ENCODE data around the gene SMIM14. TPM values are rescaled to one million over a fixed set of nuclear protein-coding genes. Genes with fewer than 3 reads are reported as not detected.

Gene SMIM14
- total and polyA plus RNA-seq, 2 of the 8 experiments (the other 6 are each of a cell fraction or from before 2014, with no cell fraction given), result 29.1 to 31.0 TPM

GRCh38 chr4:39621582-39621981 lies 17.1 kb downstream of the SMIM14 start:
- Histone ChIP-seq H3K36me3 (ENCODE audit: control insufficient read depth in 2 of 4, insufficient read depth in 4 of 4, low read length in 3 of 4) (no peaks in the 10 kb centered on the region; a peak in 1 of 8 replicates), H3K4me2 (ENCODE audit: insufficient read depth in 1 of 2, low read depth in 2 of 2, low read length in 2 of 2) (no peak overlapping the region), H4K5ac (ENCODE audit: insufficient read length, low read depth, low read length) (no peak overlapping the region), H3K27me3 (replicated peaks in 1 of 4; ENCODE audit: control insufficient read depth in 3 of 4, extremely low read depth in 1 of 4, insufficient read depth in 3 of 4, low read length in 3 of 4) (no peaks in the 10 kb centered on the region), H4K91ac (replicated peaks; ENCODE audit: insufficient read length, low read length) (no peak overlapping the region), H2BK15ac (ENCODE audit: low read length) (no peak overlapping the region), H3K27ac (ENCODE audit: low read depth, low read length) (no peak overlapping the region), H2BK5ac (ENCODE audit: low read depth, low read length) (no peak overlapping the region), H3K4me3 (ENCODE audit: extremely low read depth in 1 of 4, insufficient read depth in 2 of 4, low read depth in 3 of 4, low read length in 4 of 4) (no peak overlapping the region), H3K9ac (replicated peaks in 1 of 4; ENCODE audit: extremely low read depth in 1 of 4, low read depth in 3 of 4, low read length in 3 of 4) (no peak overlapping the region), H3K79me1 (ENCODE audit: low read depth, low read length) (no peaks in the 10 kb centered on the region), H4K8ac (ENCODE audit: extremely low read depth, insufficient read depth, low read length) (no peak overlapping the region), H2AK5ac (ENCODE audit: low read depth, low read length) (no peak overlapping the region), H3K23ac (ENCODE audit: insufficient read length) (no peak overlapping the region), H3K4ac (replicated peaks; ENCODE audit: insufficient read length, low read depth, low read length) (no peak overlapping the region), H2BK120ac (replicated peaks; ENCODE audit: low read depth, low read length) (no peak overlapping the region), H3K14ac (ENCODE audit: insufficient read length) (no peak overlapping the region), H3K4me1 (replicated peaks in 1 of 4; ENCODE audit: control insufficient read depth in 3 of 4, insufficient read depth in 4 of 4, low read length in 3 of 4) (peaks cover 0 to 3% (median 0%) of the 10 kb centered on the region in 4 experiments; a peak in 2 of 7 replicates), H3K79me2 (ENCODE audit: control insufficient read depth in 1 of 2, insufficient read depth in 2 of 2, low read length in 2 of 2) (peaks cover 0 to 30% of the 10 kb centered on the region in 2 experiments; a peak in 2 of 4 replicates), H3K9me3 (ENCODE audit: insufficient read depth in 2 of 2, low read depth in 1 of 2, low read length in 1 of 2) (no peaks in the 10 kb centered on the region), H2BK12ac (ENCODE audit: low read depth, low read length) (no peak overlapping the region), H2AFZ (ENCODE audit: low read length) (no peak overlapping the region), H4K20me1 (replicated peaks in 1 of 2; ENCODE audit: control insufficient read depth in 1 of 2, insufficient read depth in 2 of 2, low read length in 2 of 2) (peaks cover 0 to 2% of the 10 kb centered on the region in 2 experiments), H3K23me2 (ENCODE audit: low read depth, low read length) (no peaks in the 10 kb centered on the region), H3K56ac (replicated peaks; ENCODE audit: insufficient read length, low read depth, low read length) (no peak overlapping the region), H3K18ac (ENCODE audit: extremely low read depth, low read length) (no peak overlapping the region), H2BK20ac (ENCODE audit: low read length) (no peak overlapping the region)
- FAIRE-seq (no peak), DNase-seq (ENCODE audit: low read depth in 1 of 2, low spot score in 2 of 2) (no peak)
- ChIA-PET POLR2A (ENCODE audit: partially characterized antibody) (interaction anchor here (1.2 to 2.5 kb wide), 2 partner anchors 10 to 23 kb away, joined by 3 to 5 read pairs; no protein-coding TSS in a partner anchor), CTCF (ENCODE audit: partially characterized antibody) (interaction anchor here (0.6 kb wide), 1 partner anchor 339 kb away, joined by 3 read pairs; no protein-coding TSS in a partner anchor)
- WGBS, 2 experiments (ENCODE audit: extremely low coverage in 1 of 2, insufficient coverage in 1 of 2, insufficient read length in 1 of 2, insufficient replicate concordance in 2 of 2, low coverage in 1 of 2, low lambda C conversion rate in 2 of 2, missing lambda C conversion rate in 1 of 2), result 74% methylated on average over 7 of the region's 9 CpGs; no CpG with 5 or more reads in 1 of the 2 experiments
- no peak for TF ChIP-seq E2F6 (IDR thresholded peaks at IDR 0.05)
- TF ChIP-seq GTF2F1 (IDR thresholded peaks at IDR 0.05; ENCODE audit: borderline replicate concordance, low read depth, low read length), result no peak
- no peak for TF ChIP-seq BCL11A (IDR thresholded peaks at IDR 0.05; ENCODE audit: low read depth in 2 of 2, low read length in 2 of 2)
- TF ChIP-seq TCF12 (IDR thresholded peaks at IDR 0.05; ENCODE audit: low read depth, low read length), result no peak
- TF ChIP-seq SRF (IDR thresholded peaks at IDR 0.05; ENCODE audit: low read depth, low read length), result no peak
- TF ChIP-seq POLR2AphosphoS5 (IDR thresholded peaks at IDR 0.05; ENCODE audit: low read depth, low read length), result no peak
- TF ChIP-seq RAD21 (IDR thresholded peaks at IDR 0.05 in 1 of 2, conservative IDR thresholded peaks at IDR 0.05 in 1 of 2; ENCODE audit: low read depth in 2 of 2, low read length in 2 of 2), result no peak
- no peak for TF ChIP-seq CREB1 (IDR thresholded peaks at IDR 0.05)
- TF ChIP-seq EGR1 (IDR thresholded peaks at IDR 0.05; ENCODE audit: borderline replicate concordance, low read depth, low read length), result no peak
